Thymus (tissue), 11 donors: Measurements from ENCODE around the gene SSPN. TPM values are rescaled to one million over a fixed set of nuclear protein-coding genes. Genes with fewer than 3 reads are reported as not detected.

Experiments
- DNase-seq, 9 donors: peaks; one replicate each; pipeline ENCODE4 v3.0.0-alpha.2; 2013; ENCODE audit warnings: low spot score in 9 of 9, low read depth in 6 of 9, missing footprints in 1 of 9
- H3K27ac ChIP-seq, 2 donors: one replicate each; pipeline ENCODE4 v1.5.1; 2013; ENCODE audit warnings: control low read depth in 1 of 2, low read depth in 1 of 2, low read length in 1 of 2, mild to moderate bottlenecking in 1 of 2, moderate library complexity in 1 of 2
- H3K27me3 ChIP-seq, 2 donors: one replicate each; pipeline ENCODE4 v1.5.1; 2013; ENCODE audit warnings: low read length in 1 of 2; ENCODE audit not compliant: control insufficient read depth in 2 of 2, insufficient read depth in 1 of 2
- H3K36me3 ChIP-seq, 2 donors: one replicate each; pipeline ENCODE4 v1.5.1; 2013; ENCODE audit warnings: low read length in 1 of 2, mild to moderate bottlenecking in 1 of 2, moderate library complexity in 1 of 2; ENCODE audit not compliant: control insufficient read depth in 2 of 2, insufficient read depth in 2 of 2
- H3K4me1 ChIP-seq, 2 donors: one replicate each; pipeline ENCODE4 v1.5.1; 2013; ENCODE audit warnings: low read length in 2 of 2; ENCODE audit not compliant: control insufficient read depth in 2 of 2, insufficient read depth in 2 of 2
- H3K4me3 ChIP-seq, 2 donors: one replicate each; pipeline ENCODE4 v1.5.1; 2013; ENCODE audit warnings: low read length in 2 of 2, control low read depth in 1 of 2, mild to moderate bottlenecking in 1 of 2
- H3K9me3 ChIP-seq, 2 donors: one replicate each; pipeline ENCODE4 v1.5.1; 2013; ENCODE audit warnings: low read length in 1 of 2, mild to moderate bottlenecking in 1 of 2; ENCODE audit not compliant: control insufficient read depth in 2 of 2, insufficient read depth in 1 of 2
- WGBS: extraction: QIAGEN DNeasy Blood & Tissue Kit; methylation state at CpG from one replicate; pipeline ENCODE4 v1.1.7; 2013; 5-methylcytosine and 5-hydroxymethylcytosine counted together
- polyA plus RNA-seq: library from polyadenylated mRNA; stranded (reverse); fragments of 200-250 nt; gene quantifications from one replicate; pipeline ENCODE4 v1.2.3, GENCODE V29; 2013
- total RNA-seq: library from RNA; stranded (reverse); fragments of 120-200 nt; gene quantifications from one replicate; pipeline ENCODE4 v1.2.4, GENCODE V29; 2013
- donor health status: healthy.

SSPN gene
- total and polyA plus RNA-seq, 2 donors = 4.0 to 6.0 TPM

DNA sequence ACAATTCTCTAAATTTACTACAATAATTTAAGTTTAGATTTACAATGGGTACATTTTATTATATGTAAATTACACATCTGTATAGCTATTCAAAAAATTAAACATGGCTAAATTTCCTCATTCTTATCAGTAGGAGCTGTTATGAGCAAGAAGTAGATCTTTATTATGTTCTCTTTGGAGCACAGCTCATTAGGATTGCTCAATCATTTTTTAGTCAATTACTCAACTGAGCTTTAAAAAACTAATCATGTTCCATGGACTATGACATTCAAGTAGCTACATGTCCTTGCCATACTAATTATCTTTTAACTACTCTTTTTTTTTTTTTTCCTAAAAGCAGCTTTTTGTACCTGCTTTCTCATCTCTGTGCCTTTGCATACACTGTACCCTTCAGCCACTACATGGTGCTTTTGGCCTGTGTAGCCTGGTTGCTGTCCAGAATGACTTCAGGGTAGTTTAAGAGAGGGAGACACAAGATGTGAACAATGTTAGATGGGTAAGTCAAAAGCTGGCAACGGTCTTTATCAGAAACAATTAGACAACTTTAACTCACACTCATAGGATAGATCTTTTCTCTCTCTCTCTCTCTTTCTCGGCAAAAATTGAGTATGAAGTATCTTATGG lies 69.0 kb downstream of the SSPN start:
- Histone ChIP-seq H3K4me3 (no peak overlapping the region), H3K27ac (no peak overlapping the region), H3K4me1 (no peaks in the 10 kb centered on the region), H3K36me3 (no peaks in the 10 kb centered on the region), H3K9me3 (no peaks in the 10 kb centered on the region), H3K27me3 (no peaks in the 10 kb centered on the region)
- WGBS = 95% methylated on average over 2 of the region's 2 CpGs
- no peak for DNase-seq

DNA sequence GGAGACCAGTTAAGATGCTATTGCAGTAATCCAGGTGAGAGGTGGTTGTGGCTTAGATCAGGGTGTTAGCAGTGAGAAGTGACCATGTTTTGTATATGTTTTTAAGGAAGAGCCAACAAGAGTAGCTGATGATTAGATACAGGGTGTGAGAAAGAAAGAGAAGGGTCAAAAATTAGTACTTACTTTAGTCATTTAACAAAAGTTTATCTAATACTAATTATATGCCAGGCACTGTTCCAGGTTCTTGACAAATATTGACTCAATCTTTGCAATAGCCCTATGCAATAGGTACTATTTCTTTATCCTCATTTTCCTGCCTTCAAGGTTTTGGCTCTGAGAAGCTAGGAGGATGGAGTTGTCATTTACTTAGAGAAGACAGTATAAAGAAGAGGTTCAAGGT lies 70.2 kb downstream of the SSPN start:
- no peak overlapping the region for H3K27ac ChIP-seq
- no peaks in the 10 kb centered on the region for H3K4me1 ChIP-seq

DNA sequence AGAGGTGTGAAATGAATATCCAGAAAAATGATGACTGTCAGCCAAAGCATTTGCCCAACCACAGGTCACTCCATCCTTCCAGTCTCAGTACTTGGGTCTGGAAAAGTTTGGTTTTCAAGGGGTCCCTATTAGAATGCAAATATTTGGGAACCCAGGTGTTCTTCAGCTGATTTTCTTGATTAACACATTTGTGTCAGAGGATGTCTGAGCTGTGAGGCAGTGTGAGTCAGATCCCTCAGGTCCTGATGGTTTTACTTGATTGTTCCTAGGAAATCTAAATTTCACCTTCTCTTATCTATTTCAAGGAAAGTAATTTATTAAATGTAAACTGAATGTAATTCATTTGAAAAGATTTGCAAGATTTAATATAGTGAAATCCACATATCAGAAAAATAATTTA lies 71.5 kb downstream of the SSPN start:
- DNase-seq = no peak
- Histone ChIP-seq H3K9me3 (no peaks in the 10 kb centered on the region), H3K27ac (no peak overlapping the region), H3K4me1 (peaks cover 0 to 6% of the 10 kb centered on the region in 2 donors), H3K36me3 (no peaks in the 10 kb centered on the region), H3K27me3 (no peaks in the 10 kb centered on the region), H3K4me3 (no peak overlapping the region)

More for the DNA sequence above, 70.2 kb downstream of the SSPN start:
- no peak for DNase-seq
- Histone ChIP-seq H3K27me3 (no peaks in the 10 kb centered on the region), H3K4me3 (no peak overlapping the region), H3K9me3 (no peaks in the 10 kb centered on the region), H3K36me3 (no peaks in the 10 kb centered on the region)

DNA sequence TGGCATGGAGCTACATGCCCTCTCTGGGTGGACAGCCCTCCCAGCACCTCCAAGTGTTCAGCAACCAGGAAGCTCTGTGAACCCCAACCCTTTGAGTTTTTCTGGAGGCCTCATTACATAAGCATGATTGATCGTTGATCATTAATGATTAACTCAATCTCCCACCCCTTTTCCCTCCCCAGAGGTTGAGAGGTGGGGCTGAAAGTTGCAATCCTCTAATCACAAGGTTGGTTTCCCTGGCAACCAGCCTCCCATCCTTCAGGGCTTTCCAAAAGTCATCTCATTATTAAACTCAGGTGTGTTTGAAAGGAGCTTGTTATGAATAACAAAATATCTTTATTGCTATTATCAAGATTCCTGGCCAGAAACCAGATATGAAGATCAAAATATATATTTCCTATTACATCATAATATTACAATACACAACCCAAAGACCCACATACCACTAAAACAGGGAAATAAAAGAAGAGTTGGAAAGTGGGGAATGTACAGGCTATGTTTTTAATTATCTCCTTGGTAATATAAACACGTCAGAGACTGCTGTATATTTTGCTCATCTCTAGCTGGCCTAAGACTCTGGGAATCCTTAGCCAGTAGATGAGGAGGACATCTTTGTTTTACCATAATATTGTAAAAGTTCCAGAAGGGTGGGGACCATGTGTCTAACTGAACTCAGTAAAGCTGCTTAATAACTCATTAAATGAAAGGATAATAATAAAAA lies 73.6 kb downstream of the SSPN start:
- Histone ChIP-seq H3K4me1 (peaks cover 0 to 27% of the 10 kb centered on the region in 2 donors), H3K27me3 (no peaks in the 10 kb centered on the region), H3K36me3 (no peaks in the 10 kb centered on the region), H3K4me3 (no peak overlapping the region), H3K9me3 (no peaks in the 10 kb centered on the region), H3K27ac (no peak overlapping the region)
- 95% methylated on average over 2 of the region's 2 CpGs for WGBS
- DNase-seq = no peak

DNA sequence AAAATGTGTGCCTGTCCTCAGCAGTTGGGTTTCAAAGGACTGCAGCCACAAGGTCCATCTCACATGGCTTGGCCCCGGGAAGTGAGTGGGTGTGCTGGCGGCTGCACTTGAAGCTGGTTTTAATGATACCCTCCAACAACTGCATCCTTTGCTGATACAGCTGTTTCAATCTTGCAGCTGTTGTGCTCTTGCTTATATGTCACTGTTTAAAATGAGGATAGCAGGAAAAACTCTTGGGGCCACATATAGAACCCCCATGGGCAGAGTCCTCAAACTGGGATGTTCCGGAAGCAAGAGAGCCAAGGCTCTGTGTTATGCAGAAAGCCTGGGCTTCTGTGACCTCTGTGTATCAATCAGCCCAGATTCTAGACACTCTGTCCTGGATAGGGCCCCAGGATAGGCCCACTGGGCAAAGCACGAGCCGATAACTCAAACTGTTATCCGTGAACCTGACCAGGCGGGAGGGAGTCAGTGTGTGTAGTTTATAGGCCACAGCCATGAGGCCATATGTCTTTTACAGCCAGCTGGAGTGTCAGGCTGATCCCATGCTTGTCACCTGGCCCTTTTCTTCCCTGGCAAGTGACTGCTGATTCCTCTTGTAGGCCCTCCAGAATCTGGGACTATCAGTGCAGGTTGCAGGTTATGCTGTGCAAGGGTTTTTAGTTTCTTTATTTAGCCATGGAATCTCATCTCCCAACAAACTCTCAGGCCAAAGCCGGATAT lies 74.3 kb downstream of the SSPN start:
- Histone ChIP-seq H3K36me3 (no peaks in the 10 kb centered on the region), H3K4me1 (peaks cover 0 to 34% of the 10 kb centered on the region in 2 donors), H3K27me3 (no peaks in the 10 kb centered on the region), H3K4me3 (no peak overlapping the region), H3K27ac (peak overlapping the region in 1 of 2 donors; percentile 44), H3K9me3 (no peaks in the 10 kb centered on the region)
- WGBS = over 99% methylated on average over 8 of the region's 8 CpGs
- DNase-seq = no peak

- no peak for DNase-seq
- H3K4me1 ChIP-seq = peaks cover 0 to 39% of the 10 kb centered on the region in 2 donors
- 92% methylated on average over 2 of the region's 2 CpGs for WGBS
- H3K36me3 ChIP-seq = no peaks in the 10 kb centered on the region
- H3K4me3 ChIP-seq = no peak overlapping the region
- no peaks in the 10 kb centered on the region for H3K27me3 ChIP-seq
- H3K9me3 ChIP-seq = no peaks in the 10 kb centered on the region
- H3K27ac ChIP-seq = peak overlapping the region in 1 of 2 donors; percentile 82
Measured at GRCh38 chr12:26271024-26271423, 75.7 kb downstream of the SSPN start.

DNA sequence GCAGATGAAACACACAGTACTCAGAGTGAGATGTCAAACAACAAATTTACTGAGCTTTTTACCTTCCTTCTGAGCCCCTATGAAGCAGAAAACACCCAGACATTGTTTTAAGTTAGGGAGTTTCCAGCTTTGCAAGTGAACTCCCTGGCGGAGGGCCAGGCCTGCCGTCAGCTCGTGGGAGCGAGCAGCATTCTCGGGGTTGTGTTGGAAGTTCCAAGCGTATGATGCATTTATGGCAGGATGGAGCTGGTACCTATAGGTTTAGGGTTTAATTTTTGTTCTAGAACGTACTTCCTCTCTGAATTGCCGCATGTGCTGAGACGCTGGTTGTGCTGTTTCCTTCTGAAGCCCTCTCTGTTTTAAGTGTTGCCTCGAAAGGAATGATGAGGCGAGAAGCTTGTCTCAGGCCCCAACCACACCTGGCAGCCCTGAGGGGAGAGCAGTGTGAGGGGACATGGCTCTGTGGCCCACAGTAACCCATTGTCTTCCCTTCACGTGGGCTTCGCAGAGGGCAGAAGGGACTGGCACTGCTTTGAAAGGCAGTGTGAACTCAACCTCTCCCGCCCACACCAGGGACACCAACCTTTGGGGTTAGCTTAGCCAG lies 76.6 kb downstream of the SSPN start:
- Histone ChIP-seq H3K27ac (peak overlapping the region; percentile 43 to 82), H3K4me3 (no peak overlapping the region), H3K36me3 (no peaks in the 10 kb centered on the region), H3K9me3 (no peaks in the 10 kb centered on the region), H3K4me1 (peaks cover 0 to 39% of the 10 kb centered on the region in 2 donors), H3K27me3 (no peaks in the 10 kb centered on the region)
- peak in 3 of 9 donors; percentile 12 to 50 (median 30) for DNase-seq
- 90% methylated on average over 14 of the region's 14 CpGs for WGBS

DNA sequence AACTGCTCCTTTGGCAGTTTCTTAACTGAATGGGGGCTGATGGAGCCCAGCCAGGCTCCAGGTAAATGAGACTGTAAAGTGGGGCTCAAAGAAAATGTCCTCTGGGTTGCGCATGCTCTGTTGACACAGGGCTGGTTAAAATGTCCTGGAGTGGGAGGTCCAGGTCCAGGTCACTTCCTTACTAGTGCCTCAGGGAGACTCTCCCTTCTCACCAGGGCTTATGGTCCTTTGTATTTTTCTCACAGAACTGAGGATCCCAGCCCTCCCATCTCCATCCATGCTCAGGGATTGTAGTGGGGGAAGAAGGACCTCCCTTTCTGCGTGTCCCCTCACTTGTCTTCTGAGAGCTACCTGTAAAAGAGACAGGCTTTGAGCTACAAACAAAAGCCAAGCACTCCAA lies 77.5 kb downstream of the SSPN start:
- DNase-seq = no peak
- WGBS = over 99% methylated on average over 2 of the region's 2 CpGs
- H3K4me3 ChIP-seq = no peak overlapping the region
- H3K27ac ChIP-seq = no peak overlapping the region
- no peaks in the 10 kb centered on the region for H3K36me3 ChIP-seq
- peaks cover 0 to 39% of the 10 kb centered on the region in 2 donors for H3K4me1 ChIP-seq
- H3K27me3 ChIP-seq = no peaks in the 10 kb centered on the region
- no peaks in the 10 kb centered on the region for H3K9me3 ChIP-seq

DNA sequence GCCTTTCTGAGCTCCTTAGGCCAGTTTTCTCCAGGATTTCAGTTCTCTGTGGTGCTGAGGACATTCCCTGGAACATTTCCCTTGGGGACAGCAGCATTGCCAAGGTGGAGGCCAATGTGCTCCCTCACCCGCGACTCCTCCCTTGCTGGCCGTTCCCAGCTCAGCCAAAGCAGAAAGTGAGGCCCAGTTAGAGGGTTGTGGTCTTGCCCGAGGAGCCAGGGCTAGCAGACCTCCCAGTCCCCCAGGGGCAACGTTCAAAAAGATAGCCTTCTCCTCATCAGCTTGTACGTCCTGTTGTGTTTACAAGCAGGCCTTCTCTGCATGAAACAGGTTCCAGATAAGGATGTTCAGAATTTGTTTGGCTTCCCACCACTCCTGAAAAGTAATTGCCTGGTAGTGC lies 78.4 kb downstream of the SSPN start:
- H3K4me3 ChIP-seq = no peak overlapping the region
- peaks cover 0 to 42% of the 10 kb centered on the region in 2 donors for H3K4me1 ChIP-seq
- no peaks in the 10 kb centered on the region for H3K27me3 ChIP-seq
- H3K9me3 ChIP-seq = no peaks in the 10 kb centered on the region
- 76% methylated on average over 6 of the region's 6 CpGs for whole genome bisulfite sequencing
- H3K27ac ChIP-seq = peak overlapping the region in 1 of 2 donors; percentile 48
- DNase-seq = no peak
- no peaks in the 10 kb centered on the region for H3K36me3 ChIP-seq
